Right cardiac atrium (tissue), 5 donors: Measurements from ENCODE around the gene PRAMEF20. TPM values are rescaled to one million over a fixed set of nuclear protein-coding genes. Genes with fewer than 3 reads are reported as not detected.
"Not testable (repeated sequence)": the region's sequence is repeated elsewhere in the genome, so short reads cannot be mapped to it uniquely, and the experiment has no call there.

Experiments
- ATAC-seq, 2 donors: fragments of 200-7000 bp; cut with Tn5 transposase; one replicate each; pipeline versions ENCODE4 v1.8.0 to v1.9.1; 2020; ENCODE audit warnings: moderate library complexity in 2 of 2, mild to moderate bottlenecking in 1 of 2
- DNase-seq, 3 donors: peaks; one replicate each; pipeline ENCODE4 v3.0.0-alpha.2; 2020
- H3K27ac ChIP-seq: one replicate; pipeline ENCODE4 v1.5.1; 2013; ENCODE audit warnings: mild to moderate bottlenecking, low read length, control low read depth, moderate library complexity
- H3K27me3 ChIP-seq: one replicate; pipeline ENCODE4 v1.6.1; 2013; ENCODE audit not compliant: control insufficient read depth, insufficient read depth
- H3K4me1 ChIP-seq: one replicate; pipeline ENCODE4 v1.6.1; 2013; ENCODE audit warnings: low read length; ENCODE audit not compliant: control insufficient read depth, insufficient read depth
- H3K4me3 ChIP-seq: one replicate; pipeline ENCODE4 v1.5.1; 2013; ENCODE audit warnings: low read length, control low read depth
- H3K9me3 ChIP-seq: one replicate; pipeline ENCODE4 v1.6.1; 2013; ENCODE audit warnings: low read length; ENCODE audit not compliant: control insufficient read depth
- WGBS: extraction: QIAGEN DNeasy Blood & Tissue Kit; methylation state at CpG from one replicate; pipeline ENCODE4 v1.1.7; 2013; 5-methylcytosine and 5-hydroxymethylcytosine counted together
- intact Hi-C, 4 donors: fragments of 100-400 bp; cut with DNase I; formaldehyde crosslinking; loops; one replicate each; pipeline versions ENCODE4 v1.11.0 to v1.14.0; 2022 to 2023
- long read RNA-seq, 4 donors: library from polyadenylated mRNA; unstranded; transcript quantifications; one replicate each; pipeline ENCODE4 v2.0.0, GENCODE V29; 2020 to 2021
- polyA plus RNA-seq: library from polyadenylated mRNA; stranded (reverse); fragments of 200-250 nt; gene quantifications from one replicate; pipeline ENCODE4 v1.2.3, GENCODE V29; 2013
- total RNA-seq, 4 donors: library from RNA; stranded (reverse); fragmentation: NEBNext Ultra II Directional; extraction: Animal tissue kit (Norgen Biotek cat#: 25700); gene quantifications; one replicate each; pipeline ENCODE4 v1.2.1, GENCODE V29; 2021
- donor health status: healthy with polysubstance abuse.
- donor health status: DM: no; HTN: yes; CAD: no.
- donor health status: DM: no; HTN: no; CAD: no.
- donor health status: DM: no; HTN: yes; CAD: no; lungs with severe emphysema.
- donor health status: DM: yes; HTN: yes; CAD: no.

PRAMEF20 gene
- total RNA-seq (not detected), polyA plus RNA-seq (not detected)
- long read RNA-seq, donor 1 = 0 reads
- long read RNA-seq, donor 2 = 0 reads
- long read RNA-seq, donor 3 = 0 reads
- long read RNA-seq, donor 4 = 0 reads

- 79% methylated on average over 4 of the region's 4 CpGs for WGBS
- H3K9me3 ChIP-seq = not testable (repeated sequence)
Measured at GRCh38 chr1:13410150-13410549, at the start of gene PRAMEF20. Gene PRAMEF20, plus strand, starts transcription at chr1:13410450. Its CDS starts 5,905 bp downstream, at chr1:13416355.

GRCh38 chr1:13362364-13362763 lies 47.9 kb upstream of the PRAMEF20 start:
- 63% methylated on average over 1 of the region's 7 CpGs for WGBS
- H3K4me3 ChIP-seq, intact Hi-C loops, H3K27me3 ChIP-seq, H3K9me3 ChIP-seq, H3K27ac ChIP-seq, DNase-seq, H3K4me1 ChIP-seq, ATAC-seq: not testable (repeated sequence)

More at GRCh38 chr1:13410150-13410549, at the start of gene PRAMEF20:
- H3K27me3 ChIP-seq, intact Hi-C loops, ATAC-seq, DNase-seq, H3K4me3 ChIP-seq, H3K27ac ChIP-seq, H3K4me1 ChIP-seq: not testable (repeated sequence)

- intact Hi-C loops, ATAC-seq, H3K27ac ChIP-seq, H3K9me3 ChIP-seq, H3K4me3 ChIP-seq, H3K27me3 ChIP-seq, DNase-seq, H3K4me1 ChIP-seq: not testable (repeated sequence)
- WGBS = 74% methylated on average over 2 of the region's 4 CpGs
Measured at GRCh38 chr1:13364928-13365327, 45.3 kb upstream of the PRAMEF20 start.

GRCh38 chr1:13366536-13366935 lies 43.7 kb upstream of the PRAMEF20 start:
- 85% methylated on average over 3 of the region's 3 CpGs for WGBS
- DNase-seq, H3K4me3 ChIP-seq, H3K27me3 ChIP-seq, intact Hi-C loops, ATAC-seq, H3K4me1 ChIP-seq, H3K9me3 ChIP-seq, H3K27ac ChIP-seq: not testable (repeated sequence)

GRCh38 chr1:13368544-13368943 lies 41.7 kb upstream of the PRAMEF20 start:
- H3K4me3 ChIP-seq, intact Hi-C loops, H3K27ac ChIP-seq, H3K4me1 ChIP-seq, DNase-seq, ATAC-seq, H3K27me3 ChIP-seq, H3K9me3 ChIP-seq: not testable (repeated sequence)
- WGBS = 64% methylated on average over 3 of the region's 4 CpGs

GRCh38 chr1:13378983-13379382 lies 31.3 kb upstream of the PRAMEF20 start:
- H3K4me1 ChIP-seq, DNase-seq, ATAC-seq, H3K27me3 ChIP-seq, H3K27ac ChIP-seq, intact Hi-C loops, H3K9me3 ChIP-seq, H3K4me3 ChIP-seq: not testable (repeated sequence)
- 86% methylated on average over 3 of the region's 3 CpGs for WGBS

GRCh38 chr1:13380380-13380779 lies 29.9 kb upstream of the PRAMEF20 start:
- ATAC-seq, intact Hi-C loops, H3K27ac ChIP-seq, H3K4me1 ChIP-seq, DNase-seq, H3K4me3 ChIP-seq, H3K9me3 ChIP-seq, H3K27me3 ChIP-seq: not testable (repeated sequence)
- WGBS = 63% methylated on average over 3 of the region's 3 CpGs

GRCh38 chr1:13389332-13389731 lies 20.9 kb upstream of the PRAMEF20 start, which contains the start of gene PRAMEF17:
Gene PRAMEF17, plus strand, starts transcription at chr1:13389632. Its CDS starts 26 bp downstream, at chr1:13389658.
- H3K27me3 ChIP-seq, DNase-seq, H3K4me3 ChIP-seq, H3K9me3 ChIP-seq, H3K4me1 ChIP-seq, ATAC-seq, intact Hi-C loops, H3K27ac ChIP-seq: not testable (repeated sequence)

GRCh38 chr1:13393004-13393403 lies 17.2 kb upstream of the PRAMEF20 start:
- intact Hi-C loops, H3K27ac ChIP-seq, DNase-seq, H3K9me3 ChIP-seq, H3K27me3 ChIP-seq, H3K4me3 ChIP-seq, H3K4me1 ChIP-seq, ATAC-seq: not testable (repeated sequence)
- WGBS = 69% methylated on average over 7 of the region's 7 CpGs

- 95% methylated on average over 32 of the region's 32 CpGs for WGBS
- H3K4me3 ChIP-seq, H3K27ac ChIP-seq, H3K9me3 ChIP-seq, H3K4me1 ChIP-seq, intact Hi-C loops, DNase-seq, ATAC-seq, H3K27me3 ChIP-seq: not testable (repeated sequence)
Measured at GRCh38 chr1:13394761-13395160, 15.5 kb upstream of the PRAMEF20 start.

- H3K4me3 ChIP-seq, H3K9me3 ChIP-seq, ATAC-seq, H3K27me3 ChIP-seq, H3K4me1 ChIP-seq, intact Hi-C loops, H3K27ac ChIP-seq, DNase-seq: not testable (repeated sequence)
- WGBS = 94% methylated on average over 22 of the region's 22 CpGs
Measured at GRCh38 chr1:13395311-13395710, 14.9 kb upstream of the PRAMEF20 start.

GRCh38 chr1:13407811-13408210 lies 2.4 kb upstream of the PRAMEF20 start:
- DNase-seq = no peak
- Histone ChIP-seq H3K4me1 (no peaks in the 10 kb centered on the region), H3K27ac (no peak overlapping the region), H3K27me3 (no peaks in the 10 kb centered on the region), H3K4me3 (no peak overlapping the region), H3K9me3 (peaks cover 2% of the 10 kb centered on the region)
- no peak for ATAC-seq
- intact Hi-C loops = no loop called here
- WGBS = 80% methylated on average over 4 of the region's 4 CpGs
